Esophagus muscularis mucosa (tissue), 4 donors: ENCODE data around the gene CLEC3B. TPM values are rescaled to one million over a fixed set of nuclear protein-coding genes. Genes with fewer than 3 reads are reported as not detected.

Experiments
- DNase-seq: peaks from one replicate; pipeline ENCODE4 v3.0.0-alpha.2; 2017; ENCODE audit errors: extremely low spot score
- H3K27ac ChIP-seq, 4 donors: fragments of 200-600 bp; sonication (generic); replicated peaks in 1 of 4; 1 replicate in 3 of 4; 2 replicates in 1 of 4; pipeline ENCODE4 v1.5.1; 2016 to 2019; ENCODE audit warnings: mild to moderate bottlenecking in 1 of 4
- H3K27me3 ChIP-seq, 4 donors: fragments of 200-600 bp; sonication (generic); one replicate each; pipeline versions ENCODE4 v1.5.1 to v1.6.0; 2016 to 2019
- H3K36me3 ChIP-seq, 4 donors: fragments of 200-600 bp; sonication (generic); one replicate each; pipeline ENCODE4 v1.5.1; 2016 to 2019
- H3K4me1 ChIP-seq, 4 donors: fragments of 200-600 bp; sonication (generic); one replicate each; pipeline ENCODE4 v1.5.1; 2016 to 2019
- H3K4me3 ChIP-seq, 4 donors: fragments of 200-600 bp; sonication (generic); 1 replicate in 2 of 4; 2 replicates in 2 of 4; pipeline ENCODE4 v1.5.1; 2016 to 2019; ENCODE audit warnings: mild to moderate bottlenecking in 4 of 4, moderate library complexity in 1 of 4
- H3K9me3 ChIP-seq, 4 donors: fragments of 200-600 bp; sonication (generic); 1 replicate in 3 of 4; 2 replicates in 1 of 4; pipeline ENCODE4 v1.5.1; 2016 to 2019
- CTCF ChIP-seq, 3 experiments: fragments of 200-600 bp in 2 of 3; fragments of 450-650 bp in 1 of 3; sonication (generic) in 2 of 3; IDR thresholded peaks; one replicate each; pipeline ENCODE4 v1.5.1; 2017 to 2019; ENCODE audit warnings: antibody characterized with exemption in 3 of 3, mild to moderate bottlenecking in 2 of 3, moderate library complexity in 1 of 3
- EP300 ChIP-seq: sonication (generic); formaldehyde crosslinking; IDR thresholded peaks from one replicate; pipeline ENCODE4 v1.6.1; 2017; ENCODE audit warnings: antibody characterized with exemption
- POLR2A ChIP-seq: fragments of 450-650 bp; IDR thresholded peaks from one replicate; pipeline ENCODE4 v1.6.1; 2017; ENCODE audit warnings: antibody characterized with exemption, moderate library complexity, mild to moderate bottlenecking, low read depth
- POLR2AphosphoS5 ChIP-seq, 2 donors: sonication (generic); formaldehyde crosslinking; IDR thresholded peaks; one replicate each; pipeline ENCODE4 v1.6.1; 2017; ENCODE audit warnings: antibody characterized with exemption in 2 of 2
- WGBS: methylation state at CpG from one replicate; pipeline ENCODE4 v1.1.5; 2018; 5-methylcytosine and 5-hydroxymethylcytosine counted together
- intact Hi-C: fragments of 100-400 bp; cut with DNase I; formaldehyde crosslinking; loops from one replicate; pipeline ENCODE4 v1.15.1; 2023
- total RNA-seq, 4 donors: library from RNA; depleted of rRNA; stranded (reverse); fragments of >200 nt; gene quantifications; one replicate each; pipeline versions ENCODE4 v1.1.0 to v1.2.1, GENCODE V29; 2016

CLEC3B gene
- total RNA-seq, 4 donors from 2014 or later, result 47.1 to 144 (median 75.1) TPM

- peaks cover 11 to 33% (median 22%) of the 10 kb centered on the region in 4 donors for H3K4me1 ChIP-seq
- 56% methylated on average over 5 of the region's 8 CpGs for WGBS
- no peak overlapping the region for H3K4me3 ChIP-seq
- H3K9me3 ChIP-seq, result no peaks in the 10 kb centered on the region
- peaks cover 5 to 70% (median 48%) of the 10 kb centered on the region in 4 donors for H3K36me3 ChIP-seq
- intact Hi-C loops, result no loop called here
- peak overlapping the region in 3 of 4 donors; percentile 2 to 20 (median 5) for H3K27ac ChIP-seq
- H3K27me3 ChIP-seq, result no peaks in the 10 kb centered on the region
- TF ChIP-seq CTCF (IDR thresholded peaks at IDR 0.05) (no peak), POLR2AphosphoS5 (IDR thresholded peaks at IDR 0.05) (no peak), EP300 (no peak), POLR2A (no peak)
- DNase-seq, result no peak
Observed at GRCh38 chr3:44995142-44995770, 30.8 kb upstream of the CLEC3B start.

GRCh38 chr3:44996556-44996969 is 29.5 kb upstream of the CLEC3B start:
- H3K27ac ChIP-seq, result no peak overlapping the region
- WGBS, result 70% methylated on average over 3 of the region's 3 CpGs
- H3K27me3 ChIP-seq, result no peaks in the 10 kb centered on the region
- TF ChIP-seq CTCF (IDR thresholded peaks at IDR 0.05) (no peak), POLR2A (no peak), POLR2AphosphoS5 (IDR thresholded peaks at IDR 0.05) (no peak)
- DNase-seq, result no peak
- no peaks in the 10 kb centered on the region for H3K9me3 ChIP-seq
- H3K4me1 ChIP-seq, result peaks cover 11 to 33% (median 22%) of the 10 kb centered on the region in 4 donors
- H3K4me3 ChIP-seq, result no peak overlapping the region
- peaks cover 10 to 70% (median 51%) of the 10 kb centered on the region in 4 donors for H3K36me3 ChIP-seq
- intact Hi-C loops, result no loop called here

GRCh38 chr3:44999782-45000181 is 26.3 kb upstream of the CLEC3B start:
- no peak overlapping the region for H3K27ac ChIP-seq

GRCh38 chr3:45000823-45001222 is 25.3 kb upstream of the CLEC3B start:
- H3K4me3 ChIP-seq, result no peak overlapping the region
- 99% methylated on average over 4 of the region's 4 CpGs for WGBS
- no peak overlapping the region for H3K27ac ChIP-seq
- DNase-seq, result no peak
- intact Hi-C loops, result no loop called here
- H3K27me3 ChIP-seq, result no peaks in the 10 kb centered on the region
- TF ChIP-seq EP300, result no peak
- TF ChIP-seq POLR2A, result no peak
- TF ChIP-seq POLR2AphosphoS5 (IDR thresholded peaks at IDR 0.05), result no peak
- no peak for TF ChIP-seq CTCF (IDR thresholded peaks at IDR 0.05)
- H3K4me1 ChIP-seq, result peaks cover under 1 to 26% (median 2%) of the 10 kb centered on the region in 4 donors
- no peaks in the 10 kb centered on the region for H3K9me3 ChIP-seq
- peaks cover 13 to 94% (median 75%) of the 10 kb centered on the region in 4 donors for H3K36me3 ChIP-seq

More at GRCh38 chr3:44999782-45000181, 26.3 kb upstream of the CLEC3B start:
- no peak overlapping the region for H3K4me3 ChIP-seq
- no peak for DNase-seq
- intact Hi-C loops, result no loop called here
- no peaks in the 10 kb centered on the region for H3K27me3 ChIP-seq
- H3K36me3 ChIP-seq, result peaks cover 13 to 88% (median 67%) of the 10 kb centered on the region in 4 donors
- no peak for TF ChIP-seq CTCF (IDR thresholded peaks at IDR 0.05)
- no peak for TF ChIP-seq POLR2AphosphoS5 (IDR thresholded peaks at IDR 0.05)
- no peak for TF ChIP-seq POLR2A
- no peak for TF ChIP-seq EP300
- no peaks in the 10 kb centered on the region for H3K9me3 ChIP-seq
- peaks cover 11 to 37% (median 12%) of the 10 kb centered on the region in 4 donors for H3K4me1 ChIP-seq
- 89% methylated on average over 2 of the region's 2 CpGs for WGBS
